HG03378 (cell line): ENCODE data around the gene MOB3C.

ENCODE experiments used
- ATAC-seq: cut with Tn5 transposase; IDR thresholded peaks from one replicate; pipeline ENCODE4 v1.9.1; 2021; ENCODE audit warnings: mild to moderate bottlenecking, moderate library complexity; ENCODE audit not compliant: unreplicated experiment

MOB3C gene

DNA sequence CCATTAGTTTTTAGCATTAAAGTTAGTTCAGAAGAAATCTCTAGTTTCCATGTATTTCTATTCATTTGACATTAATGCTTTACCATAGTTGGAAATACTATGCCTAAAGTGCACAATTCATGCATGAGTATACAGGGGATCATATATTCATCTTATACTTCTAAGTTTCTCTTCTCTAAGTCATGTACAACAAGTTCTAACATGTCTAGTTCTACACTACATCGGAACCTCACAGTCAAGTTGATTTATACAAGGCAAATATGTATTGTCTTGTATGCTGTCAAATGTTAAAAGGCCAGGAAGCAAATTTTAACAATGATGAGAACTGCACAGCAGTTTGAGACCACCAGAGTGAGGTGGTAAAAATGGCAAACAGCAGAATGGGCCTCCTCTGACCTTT is 22.9 kb upstream of the MOB3C start:
- no peak for ATAC-seq

DNA sequence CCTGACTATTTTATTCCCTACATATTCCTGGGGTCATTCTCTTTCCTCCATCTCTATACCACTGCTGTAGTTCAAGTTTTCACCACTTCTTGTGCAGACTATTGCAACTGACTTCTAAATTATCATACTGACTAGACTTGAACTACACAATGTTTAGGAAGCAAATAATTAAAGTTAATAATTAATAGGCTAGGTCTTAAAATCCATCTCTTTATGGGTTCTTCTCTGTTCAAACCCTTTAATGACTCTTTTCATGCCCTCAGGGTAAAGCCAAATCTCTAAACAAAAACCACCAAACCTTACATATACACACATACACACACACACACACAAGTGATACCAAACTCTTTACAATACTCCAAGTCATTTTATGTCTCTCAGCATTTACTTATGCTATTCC is 22.3 kb upstream of the MOB3C start:
- no peak for ATAC-seq

DNA sequence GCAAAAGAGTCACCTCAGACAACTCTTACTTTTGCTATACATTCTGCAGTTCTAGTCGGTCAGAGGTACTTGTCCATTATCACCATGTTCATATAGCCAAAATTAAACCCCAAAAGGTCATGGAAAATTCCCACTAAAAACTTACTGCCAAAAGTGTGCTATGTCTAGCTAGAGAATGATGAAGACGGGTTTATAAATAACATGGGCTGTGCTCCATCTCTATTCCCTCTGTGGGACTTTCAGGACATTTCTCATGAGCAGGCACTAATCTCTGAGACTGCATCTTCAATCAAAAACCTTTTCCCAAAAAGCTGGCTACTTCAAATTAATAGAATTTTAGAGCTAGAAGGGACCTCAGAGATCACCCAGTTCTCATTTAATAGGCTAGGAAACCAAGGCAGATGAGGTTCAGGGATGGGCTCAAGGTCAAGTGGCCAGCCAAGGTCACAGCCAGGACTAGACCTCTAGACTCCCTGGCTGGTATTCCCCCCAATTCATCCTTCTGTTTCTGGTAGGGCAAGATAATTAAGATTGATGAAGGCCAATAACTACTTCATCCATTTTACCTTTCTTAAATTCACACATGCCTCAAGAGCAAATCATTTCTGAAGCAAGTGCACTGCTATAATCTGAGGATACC is 21.0 kb upstream of the MOB3C start:
- no peak for ATAC-seq

DNA sequence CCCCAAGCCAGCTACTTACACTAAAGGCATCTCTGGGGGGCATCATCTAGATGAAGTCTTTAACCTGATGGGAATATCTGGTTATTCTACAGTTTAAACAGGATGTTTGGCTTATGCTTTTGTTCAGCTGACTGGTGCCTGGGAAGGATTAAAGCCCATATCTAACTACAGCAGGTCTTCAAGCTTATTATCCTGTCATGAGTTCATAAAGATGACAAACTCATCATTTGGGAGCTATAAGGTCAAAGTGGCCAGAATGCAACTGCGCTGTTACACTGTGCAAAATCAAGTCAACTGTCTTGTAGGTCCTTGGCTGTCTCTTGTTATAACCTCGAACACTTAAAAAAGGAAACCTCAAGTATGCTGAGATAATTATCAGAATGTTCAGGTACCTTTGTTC is 18.6 kb upstream of the MOB3C start:
- no peak for ATAC-seq

DNA sequence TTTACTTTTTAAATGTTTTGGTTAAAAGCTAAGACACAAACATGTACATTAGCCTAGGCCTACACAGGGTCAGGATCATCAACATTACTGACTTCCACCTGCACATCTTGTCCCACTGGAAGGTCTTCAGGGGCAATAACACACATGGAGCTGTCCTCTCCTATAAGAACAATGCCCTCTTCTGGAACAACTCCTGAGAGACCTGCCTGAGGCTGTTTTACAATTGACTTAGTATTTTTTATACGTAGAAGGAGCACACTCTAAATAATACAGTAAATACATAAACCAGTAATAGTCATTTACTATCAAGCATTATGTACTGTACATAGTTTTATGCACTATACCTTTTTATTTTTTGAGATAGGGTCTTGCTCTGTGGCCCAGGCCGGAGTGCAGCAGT is 14.1 kb upstream of the MOB3C start:
- ATAC-seq, result no peak

DNA sequence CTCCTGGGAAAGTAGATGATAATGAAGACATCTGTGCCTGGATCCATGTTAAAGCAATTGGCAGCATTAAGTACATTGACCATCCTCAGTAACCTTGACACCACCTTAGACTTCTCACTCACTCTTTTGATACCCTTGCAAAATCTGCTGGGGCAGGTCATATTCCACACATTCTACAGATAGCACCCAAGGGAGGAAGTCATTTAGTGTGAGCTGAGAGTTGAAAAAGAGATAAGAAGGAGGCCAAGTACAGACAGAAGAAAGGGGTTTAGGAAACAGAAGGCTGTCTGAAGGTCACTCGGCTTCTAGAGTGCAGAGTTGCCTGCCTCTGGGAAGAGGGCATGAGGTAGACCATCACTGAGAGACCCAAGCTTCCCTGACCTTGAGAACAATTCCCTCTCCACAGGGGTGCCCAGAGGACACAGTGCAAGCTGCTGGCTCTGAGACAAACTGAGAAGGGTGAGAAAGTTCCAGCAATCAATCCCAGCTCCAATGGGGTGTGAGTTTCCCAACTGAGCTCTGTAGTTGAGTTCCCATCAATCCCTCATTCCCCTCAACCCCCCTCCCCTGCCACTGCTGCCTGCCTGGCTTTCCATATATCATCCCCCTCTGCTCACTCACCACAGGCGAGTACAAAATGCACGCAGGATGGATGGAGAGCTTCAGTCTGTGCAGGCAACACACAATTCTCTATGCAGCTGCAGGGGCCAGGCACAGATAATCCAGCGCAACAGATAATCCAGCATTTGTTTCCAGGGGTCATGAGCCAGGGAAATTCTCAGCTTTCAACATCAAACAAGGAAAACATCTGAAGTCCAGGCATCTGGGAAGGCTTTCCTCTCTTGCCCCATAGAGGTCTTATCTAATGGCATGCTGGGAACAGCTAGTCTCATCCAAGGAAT is 7.4 kb upstream of the MOB3C start:
- ATAC-seq, result no peak

DNA sequence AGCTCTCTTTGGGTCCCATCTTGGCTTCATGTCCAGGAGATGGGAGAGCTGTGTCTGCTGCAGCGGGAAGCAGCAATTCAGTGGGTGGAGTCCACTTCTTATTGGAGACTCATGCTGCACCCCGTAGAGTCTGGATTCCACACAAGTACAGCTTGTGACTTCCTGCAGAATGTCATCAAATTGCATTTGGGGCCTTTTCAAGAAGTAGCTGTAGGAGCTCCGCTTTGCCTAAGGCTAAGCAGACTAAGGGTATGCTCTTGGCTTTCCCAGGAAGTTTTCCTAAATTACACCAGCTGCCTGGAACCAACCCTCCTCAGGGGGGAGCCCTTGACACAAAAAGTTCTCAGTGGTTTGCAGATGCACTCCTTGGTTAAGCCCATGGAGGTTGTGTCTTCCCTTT is 5.7 kb upstream of the MOB3C start:
- no peak for ATAC-seq

DNA sequence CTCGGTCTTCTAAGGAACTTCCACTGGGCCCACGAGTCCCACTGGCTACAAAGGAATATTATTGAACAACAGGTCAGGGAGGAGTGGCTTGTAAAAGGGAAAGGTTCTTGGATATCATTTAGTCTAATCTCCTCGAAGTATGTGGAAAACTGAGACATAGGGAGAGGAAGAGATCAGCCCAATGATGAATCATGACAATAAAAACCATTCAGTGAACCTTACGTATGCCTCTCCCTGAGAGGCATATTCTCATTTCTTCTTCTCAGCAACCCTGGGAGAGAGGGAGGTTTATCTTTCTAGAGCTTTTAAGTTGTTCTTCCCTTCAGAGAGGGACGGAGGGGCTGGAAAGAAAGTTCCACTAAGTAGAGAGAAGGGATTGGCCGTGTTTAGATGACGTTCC is 5.3 kb upstream of the MOB3C start:
- ATAC-seq, result no peak

DNA sequence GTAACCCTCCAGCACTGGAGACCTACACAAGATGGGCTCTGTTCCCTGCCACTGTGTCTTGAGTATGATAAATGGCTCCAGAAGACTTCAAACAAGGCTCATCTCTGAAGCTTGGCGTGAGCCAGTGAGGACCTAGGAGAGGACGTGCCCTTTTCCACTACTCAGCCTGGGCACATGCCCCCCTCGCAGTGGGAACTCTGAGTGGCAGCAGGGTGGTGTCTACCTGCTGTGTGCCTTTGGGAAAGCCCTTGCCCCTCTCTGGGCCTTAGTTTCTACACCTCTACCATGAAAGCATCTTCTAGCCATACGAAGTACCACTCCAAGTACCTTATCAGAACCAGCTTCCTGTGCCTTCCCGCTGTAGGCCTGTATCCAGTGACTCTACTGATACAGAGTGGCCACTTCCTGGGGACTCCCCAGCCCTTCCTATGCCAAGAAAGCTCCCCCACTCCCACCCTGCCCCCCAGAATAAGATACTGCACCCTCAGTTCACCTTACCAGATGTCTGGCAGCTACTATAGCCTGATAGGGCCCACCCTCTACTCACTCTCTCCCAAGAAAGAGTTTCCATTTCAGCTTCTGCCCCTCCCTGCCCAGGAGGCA is 3.1 kb upstream of the MOB3C start:
- ATAC-seq, result no peak

DNA sequence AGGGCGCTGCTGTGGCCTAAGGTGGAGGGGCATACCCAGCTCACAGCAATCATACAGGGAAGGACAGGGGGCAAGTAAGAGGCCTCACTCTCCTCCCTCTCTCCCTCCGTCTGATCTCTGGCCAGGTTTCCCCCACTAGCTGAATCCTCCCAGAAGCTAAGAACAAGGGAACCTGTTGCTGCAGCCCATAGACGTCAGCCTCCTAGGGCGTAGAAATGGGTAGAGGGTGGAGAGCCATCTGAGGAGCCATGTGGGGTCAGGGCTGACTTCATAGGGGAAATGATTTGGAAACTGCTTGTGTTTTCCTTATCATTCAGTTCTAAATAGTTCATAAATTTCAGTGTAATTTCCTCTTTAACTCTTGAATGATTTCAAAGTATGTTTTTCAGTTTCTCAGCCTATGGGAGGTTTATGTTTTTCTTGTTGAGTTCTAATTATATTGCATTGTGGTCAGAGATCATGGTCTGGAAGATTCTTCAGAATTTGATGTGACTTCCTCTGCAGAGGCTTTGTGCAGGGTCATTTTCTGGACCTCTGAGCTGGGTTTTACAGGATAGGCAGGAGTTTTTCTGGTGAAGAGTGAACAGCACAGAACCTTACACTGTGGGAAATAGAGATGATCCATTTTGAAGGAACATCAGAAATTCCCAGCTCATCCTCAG is 2.3 kb upstream of the MOB3C start:
- ATAC-seq, result no peak

DNA sequence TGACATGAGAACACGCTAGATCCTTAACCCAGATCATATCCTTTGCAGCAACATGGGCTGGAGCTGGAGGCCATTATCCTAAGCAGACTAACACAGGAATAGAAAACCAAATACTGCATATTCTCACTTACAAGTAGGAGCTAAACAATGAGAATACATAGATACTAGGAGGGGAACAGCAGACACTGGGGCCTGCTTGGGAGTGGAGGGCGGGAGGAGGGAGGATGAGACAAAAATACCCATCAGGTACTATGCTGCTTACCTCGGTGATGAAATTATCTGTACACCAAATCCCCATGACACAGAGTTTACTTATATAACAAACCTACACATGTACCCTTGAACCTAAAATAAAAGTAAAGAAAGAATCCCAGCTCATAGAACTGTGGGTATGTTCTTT is 1.2 kb upstream of the MOB3C start:
- ATAC-seq, result no peak

DNA sequence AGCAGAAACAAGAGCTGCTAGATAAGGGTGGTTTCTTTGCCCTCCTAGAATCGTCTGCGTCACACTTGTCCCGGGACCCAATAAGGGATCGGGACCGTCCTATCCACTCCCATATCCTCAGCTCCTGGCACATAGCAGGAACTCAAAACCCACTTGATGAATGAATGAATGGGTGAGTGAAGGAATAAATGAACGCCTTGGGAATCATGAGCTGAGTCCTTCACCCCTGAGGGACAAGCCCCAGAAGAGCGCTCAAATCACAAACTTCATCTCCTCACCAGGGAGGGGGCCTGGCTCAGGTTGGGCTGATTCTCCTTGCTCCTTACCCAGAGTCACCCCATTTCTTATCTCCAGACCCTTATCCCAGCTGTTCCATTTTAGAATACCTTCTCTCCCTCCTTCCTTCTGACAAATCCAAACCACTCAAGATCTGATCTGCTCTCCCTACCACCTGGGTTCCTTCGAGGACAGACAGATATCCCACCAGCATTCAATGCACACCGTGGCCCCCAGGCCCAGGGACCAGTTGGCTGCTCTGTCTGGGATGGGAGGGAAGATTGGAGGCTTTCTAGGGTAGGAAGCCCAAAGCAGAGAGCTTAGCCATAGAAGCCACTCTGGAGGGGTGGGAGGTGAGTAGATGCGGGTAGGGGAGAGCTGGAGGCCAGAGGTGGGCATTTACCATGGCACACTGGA is 643 bp upstream of the MOB3C start:
- ATAC-seq, result no peak

DNA sequence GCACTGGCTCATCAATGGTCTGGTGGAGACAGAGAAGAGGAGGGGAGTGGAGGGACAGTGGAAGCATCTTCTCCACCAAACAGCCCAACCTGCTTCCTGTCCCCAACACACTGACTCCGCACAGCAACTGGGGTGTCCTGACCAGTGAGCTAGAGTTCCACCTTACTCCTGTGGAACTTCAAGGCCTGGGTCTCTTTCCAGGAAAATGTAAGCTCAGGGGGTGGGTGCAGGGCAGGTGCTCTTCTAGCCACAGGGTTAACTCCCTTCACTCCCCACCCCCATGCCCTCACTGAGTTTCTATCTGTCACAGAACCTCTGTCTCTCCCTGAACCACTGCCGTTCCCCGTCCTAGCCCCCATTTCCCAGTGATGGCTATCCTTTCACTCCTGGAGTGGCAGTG is 876 bp downstream of the MOB3C start:
- peak; percentile 5 for ATAC-seq

DNA sequence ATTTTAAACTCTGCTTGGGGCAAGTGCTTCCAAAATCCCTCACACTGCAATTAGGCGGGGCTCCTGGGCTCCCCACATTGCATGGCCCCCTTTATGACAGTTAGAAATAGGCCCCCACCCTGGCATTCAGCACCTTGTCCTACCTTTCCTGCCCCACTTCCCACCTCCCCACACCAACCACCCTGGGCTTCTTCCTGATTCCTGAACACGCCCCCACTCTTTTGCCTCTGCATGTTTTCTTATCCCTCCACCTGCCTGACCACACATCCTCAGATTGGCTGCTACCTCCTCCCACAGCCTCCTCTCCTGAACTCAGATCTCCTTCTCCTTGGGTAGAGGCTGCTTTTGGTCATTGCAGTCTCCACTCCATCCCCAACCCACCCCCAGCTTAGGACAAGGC is 1.5 kb downstream of the MOB3C start:
- ATAC-seq, result no peak

DNA sequence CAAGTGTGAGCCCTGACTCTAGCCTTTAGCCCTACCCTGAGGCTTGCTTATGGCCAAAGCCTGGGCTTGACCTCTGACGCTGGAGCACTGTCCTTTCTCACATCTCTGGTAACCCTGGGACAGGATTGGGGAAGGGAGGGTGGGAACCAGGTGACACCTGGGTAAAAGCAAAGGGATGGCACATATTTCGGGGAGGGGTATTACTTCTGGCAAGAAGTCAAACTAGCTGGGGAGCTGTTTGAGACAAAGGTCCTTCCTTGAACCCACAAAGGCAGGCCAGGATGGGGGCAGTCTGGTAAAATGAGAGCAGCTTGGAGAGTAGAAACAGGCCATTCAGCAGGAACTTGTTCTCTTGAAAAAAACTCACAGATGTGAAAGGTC is 2.0 kb downstream of the MOB3C start:
- ATAC-seq, result no peak

DNA sequence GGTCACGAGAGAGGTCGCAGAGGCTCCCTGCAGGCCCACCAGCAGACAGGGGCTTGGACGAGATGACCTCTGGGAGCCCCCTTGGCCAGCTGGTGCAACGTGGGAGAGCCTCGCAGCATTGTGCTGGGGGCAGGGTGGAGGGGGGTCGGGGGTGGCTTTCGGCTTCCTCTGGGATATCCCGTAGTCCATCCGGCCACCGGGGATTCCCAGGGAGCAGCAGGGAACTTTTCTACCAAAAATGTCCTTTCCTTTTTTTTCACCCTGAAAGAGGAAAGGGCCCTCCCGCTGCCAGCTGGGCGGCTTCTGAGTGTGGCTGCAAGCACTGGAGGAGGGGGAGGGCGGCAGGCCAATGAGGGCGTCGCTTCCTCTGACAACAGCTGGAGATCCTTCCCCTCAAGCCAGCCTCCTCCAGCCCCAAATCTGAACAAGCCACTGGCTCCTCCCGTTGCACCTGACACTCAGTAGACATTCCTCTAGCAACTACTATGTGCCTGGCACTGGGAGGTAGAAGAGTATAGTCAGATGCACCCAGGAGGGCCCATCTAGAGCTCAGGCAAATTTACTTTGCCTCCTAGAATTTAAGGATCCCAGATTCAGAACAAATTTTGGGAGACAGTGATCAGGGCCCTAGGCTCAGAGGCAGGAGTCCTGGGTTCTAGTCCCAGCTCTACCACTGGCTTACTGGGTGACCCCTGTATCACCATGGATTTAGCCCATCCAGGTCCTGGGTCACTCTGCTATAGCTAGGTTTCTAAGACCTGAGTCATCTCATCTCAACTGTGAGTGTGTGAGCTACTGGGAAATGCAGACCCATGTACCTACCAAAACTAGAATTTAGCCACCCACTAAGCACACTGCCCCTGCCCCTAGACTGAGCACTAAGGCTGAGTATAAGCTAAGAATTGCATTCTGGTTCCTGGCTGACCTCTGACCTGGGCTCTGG is 2.7 kb downstream of the MOB3C start:
- ATAC-seq, result peak; percentile 35

DNA sequence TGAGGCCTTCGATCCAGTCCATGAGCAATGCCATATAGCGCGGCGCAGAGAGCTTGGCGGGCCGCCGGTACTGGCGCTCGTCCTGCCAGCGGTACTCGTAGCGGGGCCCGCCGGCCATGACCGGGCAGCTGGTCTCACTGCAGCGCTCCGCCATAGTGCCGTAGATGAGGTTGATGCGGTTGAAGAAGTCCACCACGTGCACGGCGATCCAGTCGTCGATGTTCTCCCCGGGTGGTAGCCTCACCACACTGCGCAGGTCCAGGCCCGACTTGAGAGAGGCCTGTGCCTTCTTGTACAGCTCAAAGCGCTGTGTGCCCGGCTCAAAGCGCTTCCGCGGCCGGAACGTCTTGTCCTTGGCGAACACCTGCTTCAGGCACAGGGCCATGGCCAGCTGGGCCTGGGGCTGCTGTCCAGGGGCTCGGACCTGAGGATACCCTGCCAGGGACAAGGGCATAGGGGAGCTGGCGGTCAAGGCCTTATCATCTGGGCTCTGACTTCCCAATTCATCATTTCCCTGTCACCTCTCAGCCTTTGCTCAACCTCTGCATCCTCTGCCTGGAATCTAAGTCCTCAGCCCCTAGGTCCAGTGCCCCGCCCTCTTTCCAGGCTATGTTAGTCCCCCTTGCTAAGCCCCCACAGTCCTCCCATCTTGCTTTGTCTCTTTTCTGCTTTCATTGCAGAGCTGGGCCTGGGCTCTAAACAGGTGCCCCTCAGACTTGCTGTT is 3.5 kb downstream of the MOB3C start:
- ATAC-seq, result no peak

DNA sequence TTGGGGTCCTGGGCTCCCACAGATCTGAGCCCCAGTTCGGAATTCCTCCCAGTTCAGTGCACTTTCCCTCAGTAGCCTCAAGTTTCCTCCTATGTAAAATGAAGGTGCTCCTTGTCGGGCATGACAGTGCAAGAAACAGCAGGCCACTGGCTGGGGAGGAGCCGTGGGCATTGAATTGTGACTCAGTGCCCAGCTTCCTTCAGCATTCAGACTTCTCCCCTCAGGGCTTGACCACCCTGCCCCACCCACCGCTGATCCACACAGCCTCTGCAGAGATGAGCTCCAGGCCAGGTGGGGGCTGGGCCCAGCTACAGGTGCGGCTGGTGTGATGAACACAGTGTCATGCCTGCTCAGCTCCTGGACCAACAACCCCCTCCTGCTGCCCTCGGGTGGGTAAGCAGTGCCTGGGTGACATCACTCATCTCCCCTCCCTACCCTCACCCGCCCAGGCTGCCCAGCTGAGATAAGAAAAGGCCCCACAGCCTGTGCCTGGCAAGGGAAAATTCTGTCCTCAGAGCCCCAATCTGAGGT is 4.9 kb downstream of the MOB3C start:
- no peak for ATAC-seq
